ENCODE measurements around the gene TBC1D4. TPM values are rescaled to one million over a fixed set of nuclear protein-coding genes. Genes with fewer than 3 reads are reported as not detected.

Gene TBC1D4
- polyA plus RNA-seq, 4 donors: 55.1 to 62.5 (median 59.5) TPM

DNA sequence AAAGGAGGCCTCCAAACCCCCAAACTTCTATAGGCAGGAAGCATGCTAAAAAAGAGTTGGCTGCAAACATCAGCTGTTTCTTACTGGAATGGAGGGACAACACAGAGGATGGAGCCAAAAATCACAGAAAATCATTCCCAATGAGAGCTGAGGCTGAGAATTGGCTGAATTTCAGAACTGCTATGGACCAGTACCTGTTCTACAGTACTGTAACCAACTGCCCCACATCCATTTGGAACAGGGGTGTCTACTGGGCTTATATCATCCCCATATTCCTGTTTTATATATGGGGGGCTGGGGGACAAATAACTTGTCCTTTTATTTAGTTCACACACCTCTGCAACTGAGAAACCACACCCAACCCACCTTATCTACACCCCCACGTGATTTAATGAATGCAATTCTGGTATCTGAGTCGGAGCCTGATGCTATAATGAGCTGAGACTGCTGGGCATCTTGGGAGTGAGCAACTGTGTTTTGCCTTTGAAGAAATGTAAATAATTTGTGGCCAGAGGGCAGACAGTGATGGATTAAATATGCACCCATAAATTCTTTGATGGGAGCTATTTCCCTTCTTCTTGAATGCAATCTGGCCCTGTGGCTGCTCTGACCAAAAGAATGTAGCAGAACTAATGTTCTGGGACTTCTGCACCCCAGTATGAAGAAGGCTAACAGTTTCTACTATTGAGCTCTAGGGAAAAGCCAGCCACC is 82.6 kb downstream of the TBC1D4 start:
- DNase-seq (ENCODE audit: low read depth in 4 of 4, low spot score in 3 of 4): no peak

GRCh38 chr13:75398072-75398471 is 83.9 kb downstream of the TBC1D4 start:
- no peak for DNase-seq (ENCODE audit: low read depth in 4 of 4, low spot score in 3 of 4)

GRCh38 chr13:75395901-75396300 is 86.1 kb downstream of the TBC1D4 start:
- DNase-seq (ENCODE audit: low read depth in 4 of 4, low spot score in 3 of 4): no peak

DNA sequence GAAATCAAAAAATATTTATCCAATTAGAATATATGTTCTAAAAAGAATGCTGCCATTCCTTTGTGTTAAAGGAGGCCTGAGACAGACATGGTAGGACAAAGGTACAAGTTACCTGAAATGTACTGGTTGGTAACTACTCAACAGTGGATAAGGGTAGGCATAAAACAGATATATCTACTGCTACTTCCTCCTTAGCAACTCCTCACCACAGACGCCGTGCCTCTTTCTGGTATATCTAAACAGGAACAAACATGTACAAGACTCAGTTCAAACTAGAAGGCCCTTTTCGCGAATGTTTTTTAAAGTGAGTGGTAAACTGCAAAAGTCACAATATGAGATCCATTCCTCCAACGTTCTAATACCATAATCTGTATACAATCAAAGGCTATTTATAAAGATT is 86.9 kb downstream of the TBC1D4 start:
- no peak for DNase-seq (ENCODE audit: low read depth in 4 of 4, low spot score in 3 of 4)

DNA sequence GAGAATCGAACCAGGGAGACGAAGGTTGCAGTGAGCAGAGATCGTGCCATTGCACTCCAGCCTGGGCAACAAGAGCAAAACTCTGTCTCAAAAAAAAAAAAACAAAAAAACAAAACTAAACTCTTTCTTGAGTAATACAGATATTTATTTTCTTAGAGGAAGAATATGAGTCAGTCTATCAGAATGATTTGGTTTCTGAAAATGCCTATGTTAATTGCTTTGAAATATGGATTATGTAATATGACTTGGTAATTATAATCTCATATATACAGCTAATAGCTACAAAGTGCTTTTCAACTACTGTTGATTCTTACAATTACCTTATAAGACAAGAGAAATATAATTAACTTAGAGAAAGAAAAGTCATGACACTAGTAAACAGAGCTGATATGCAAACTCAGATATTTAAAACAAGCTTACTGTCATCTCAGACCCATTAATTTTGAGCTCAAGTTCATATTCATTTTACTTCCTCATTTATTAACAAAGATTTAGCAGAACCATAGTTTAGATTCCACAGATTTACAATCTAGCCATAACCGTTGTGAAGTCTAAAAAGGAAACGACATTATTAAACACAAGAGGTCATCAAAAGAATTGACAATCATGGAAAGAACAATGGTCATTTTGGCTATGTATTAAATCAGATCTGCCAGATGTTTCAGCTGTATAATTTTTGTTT is 88.0 kb downstream of the TBC1D4 start:
- no peak for DNase-seq (ENCODE audit: low read depth in 4 of 4, low spot score in 3 of 4)

DNA sequence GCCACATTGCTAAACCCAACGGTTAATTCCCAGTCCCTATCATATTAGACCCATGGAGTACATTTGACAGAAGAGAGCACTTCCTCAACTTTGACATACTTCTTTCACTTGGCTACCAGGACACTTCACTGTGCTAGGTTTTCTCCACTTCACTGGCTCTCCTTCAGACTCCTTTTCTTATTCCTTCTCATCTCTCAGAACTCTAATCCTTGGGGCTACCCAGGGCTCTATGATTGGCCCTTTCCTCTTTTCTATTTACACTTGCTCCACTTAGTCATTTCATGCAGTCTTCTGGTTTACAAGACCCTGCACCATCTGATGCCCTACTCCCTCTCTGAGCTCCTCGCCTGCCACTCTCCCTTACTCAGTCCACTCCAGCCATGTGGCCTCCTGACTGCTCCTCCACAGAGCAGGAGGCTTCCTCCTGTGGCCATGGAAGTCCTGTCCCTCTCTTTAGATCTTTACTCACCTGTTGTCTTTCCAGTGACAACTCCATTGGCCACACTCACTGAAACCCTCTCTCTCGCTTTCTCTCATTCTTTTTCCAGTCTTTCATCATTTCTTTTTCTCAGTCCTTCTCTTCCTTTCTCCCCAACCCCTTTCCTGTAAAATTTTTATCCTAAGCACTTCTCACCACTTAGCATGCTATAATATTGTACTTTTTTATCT is 90.4 kb downstream of the TBC1D4 start:
- DNase-seq (ENCODE audit: low read depth in 4 of 4, low spot score in 3 of 4): no peak

GRCh38 chr13:75390229-75390628 is 91.7 kb downstream of the TBC1D4 start:
- DNase-seq (ENCODE audit: low read depth in 4 of 4, low spot score in 3 of 4): no peak

DNA sequence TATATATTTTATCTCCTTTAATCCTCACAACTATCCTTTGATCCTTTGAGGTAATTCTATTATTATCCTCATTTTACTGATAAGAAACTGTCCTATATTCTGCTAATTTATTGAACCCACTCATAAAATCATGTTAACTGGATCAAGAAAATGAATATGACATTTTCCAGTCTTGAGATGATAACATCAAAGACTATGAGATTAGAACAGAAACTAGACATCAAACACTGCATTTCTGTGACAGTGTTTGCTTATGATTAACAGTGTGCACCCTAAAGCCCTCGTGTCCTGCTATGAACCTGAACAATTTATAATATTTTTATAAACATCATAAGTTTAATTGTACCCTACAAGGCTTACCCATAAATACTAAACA is 96.3 kb downstream of the TBC1D4 start:
- DNase-seq (ENCODE audit: low read depth in 4 of 4, low spot score in 3 of 4): no peak

DNA sequence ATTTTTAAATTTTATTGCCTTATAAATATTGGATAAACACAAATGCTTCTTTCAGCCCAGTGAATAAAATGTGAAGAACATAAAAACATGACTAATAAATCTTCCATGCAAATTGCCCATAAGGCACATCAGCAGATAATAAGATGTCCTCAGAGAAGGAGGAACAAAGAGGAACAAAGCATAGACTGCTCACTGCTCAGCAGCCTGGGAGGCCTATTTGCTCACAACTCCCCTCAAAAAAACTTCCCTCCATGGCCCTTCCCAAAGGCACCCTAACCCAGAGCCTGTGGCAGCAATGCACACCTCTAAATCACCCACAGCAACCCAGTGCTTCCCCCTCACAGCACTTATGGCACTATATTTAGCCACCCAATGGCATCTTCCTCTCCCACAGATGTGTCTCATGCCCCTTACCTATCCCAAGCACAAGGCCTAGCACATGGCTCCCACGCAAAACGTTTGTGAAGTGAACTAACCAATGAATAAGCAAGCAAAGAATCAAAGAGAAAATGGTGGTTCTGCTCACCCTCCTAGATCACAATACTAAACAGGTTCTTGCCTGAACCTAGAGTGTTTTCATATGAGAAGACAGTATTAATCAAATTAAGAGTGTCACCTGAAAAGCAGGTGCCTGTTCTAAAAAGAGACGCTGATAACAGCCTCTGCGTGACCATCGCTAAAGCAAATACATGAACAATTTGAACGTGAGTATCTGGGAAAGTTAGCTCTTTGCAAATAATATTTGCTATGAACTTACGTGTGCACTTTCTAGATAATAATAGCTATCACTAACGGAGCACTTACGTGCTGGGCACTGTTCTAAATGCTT is 96.9 kb downstream of the TBC1D4 start:
- no peak for DNase-seq (ENCODE audit: low read depth in 4 of 4, low spot score in 3 of 4)

DNA sequence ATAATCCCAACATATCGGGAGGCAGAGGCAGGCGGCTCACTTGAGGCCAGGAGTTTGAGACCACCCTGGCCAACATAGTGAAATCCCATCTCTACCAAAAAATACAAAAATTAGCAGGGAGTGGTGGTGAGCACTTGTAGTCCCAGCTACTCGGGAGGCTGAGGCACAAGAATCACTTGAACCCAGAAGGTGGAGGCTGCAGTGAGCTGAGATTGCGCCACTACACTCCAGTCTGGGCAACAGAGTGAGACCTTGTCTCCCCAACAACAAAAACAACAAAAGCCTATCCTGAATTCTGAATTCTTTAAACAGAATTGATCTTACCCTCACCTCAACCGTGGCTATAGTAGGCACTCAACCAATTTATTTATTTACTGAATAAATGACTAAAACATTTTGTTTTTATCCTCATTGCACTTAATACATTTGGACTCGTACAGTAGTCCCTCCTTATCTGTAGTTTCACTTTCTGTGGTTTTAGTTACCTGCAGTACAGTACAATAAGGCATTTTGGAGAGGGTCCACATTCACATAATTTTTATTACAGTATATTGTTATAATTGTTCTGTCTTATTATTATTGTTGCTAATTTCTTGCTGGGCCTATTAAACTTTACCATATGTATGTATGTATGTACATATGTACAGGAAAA is 98.8 kb downstream of the TBC1D4 start:
- no peak for DNase-seq (ENCODE audit: low read depth in 4 of 4, low spot score in 3 of 4)

DNA sequence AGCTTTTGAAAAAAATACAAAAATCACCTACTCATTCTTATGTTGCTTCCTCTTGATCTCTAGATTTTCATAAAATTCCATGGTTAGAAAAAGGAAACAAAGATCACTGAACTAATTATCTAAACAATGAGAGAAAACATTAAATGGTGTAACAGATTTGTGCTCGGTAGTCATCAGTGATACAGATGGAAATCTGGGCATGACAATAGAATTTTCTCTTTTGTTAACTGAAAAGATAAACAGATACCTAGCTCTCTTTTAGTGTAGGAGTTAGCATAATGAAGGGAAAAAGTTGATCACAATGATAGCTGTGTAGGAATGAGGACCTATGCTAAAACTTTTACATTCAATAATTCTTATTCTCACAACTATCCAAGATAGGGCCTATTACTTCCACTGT is 103.7 kb downstream of the TBC1D4 start:
- no peak for DNase-seq (ENCODE audit: low read depth in 4 of 4, low spot score in 3 of 4)

- no peak for DNase-seq (ENCODE audit: low read depth in 4 of 4, low spot score in 3 of 4)
Measured at GRCh38 chr13:75376792-75377402, 105.1 kb downstream of the TBC1D4 start.

- no peak for DNase-seq (ENCODE audit: low read depth in 4 of 4, low spot score in 3 of 4)
Measured at GRCh38 chr13:75375329-75375728, 106.6 kb downstream of the TBC1D4 start.

- no peak for DNase-seq (ENCODE audit: low read depth in 4 of 4, low spot score in 3 of 4)
Measured at GRCh38 chr13:75373988-75374387, 108.0 kb downstream of the TBC1D4 start.

GRCh38 chr13:75372923-75373841 is 108.8 kb downstream of the TBC1D4 start:
- DNase-seq (ENCODE audit: low read depth in 4 of 4, low spot score in 3 of 4): no peak

- DNase-seq (ENCODE audit: low read depth in 4 of 4, low spot score in 3 of 4): peak in 3 of 4 donors; percentile 31 to 44 (median 41)
Measured at GRCh38 chr13:75372517-75372916, 109.5 kb downstream of the TBC1D4 start.

DNA sequence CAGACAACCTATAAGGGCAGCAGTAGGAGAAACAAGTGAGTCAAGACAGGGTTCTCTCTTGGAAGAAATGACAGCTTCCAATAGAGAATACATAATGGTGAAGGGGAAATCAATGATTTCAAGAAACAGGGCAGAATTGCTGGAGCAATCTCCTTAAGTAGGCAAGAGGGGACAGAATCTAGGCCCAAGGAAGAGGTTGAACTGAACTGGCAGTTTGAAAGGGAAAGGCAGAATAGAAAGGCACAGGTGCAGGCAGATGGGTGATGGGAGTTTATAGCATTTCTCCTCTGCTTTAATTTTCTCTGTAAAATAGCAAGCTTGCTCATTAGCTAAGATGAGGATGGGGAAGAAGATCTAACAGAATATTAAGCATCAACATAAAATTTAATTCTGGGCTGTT is 110.8 kb downstream of the TBC1D4 start:
- DNase-seq (ENCODE audit: low read depth in 4 of 4, low spot score in 3 of 4): no peak

GRCh38 chr13:75370774-75371173 is 111.2 kb downstream of the TBC1D4 start:
- no peak for DNase-seq (ENCODE audit: low read depth in 4 of 4, low spot score in 3 of 4)

- no peak for DNase-seq (ENCODE audit: low read depth in 4 of 4, low spot score in 3 of 4)
Measured at GRCh38 chr13:75369981-75370380, 112.0 kb downstream of the TBC1D4 start.
